Measurements from ENCODE around the gene HOXB6. TPM values are rescaled to one million over a fixed set of nuclear protein-coding genes. Genes with fewer than 3 reads are reported as not detected.
A peak's percentile ranks its signal among the peaks of the same experiment; 100 is the strongest.

HOXB6 gene
- total and polyA plus RNA-seq, 4 donors = 0.17 to 1.1 (median 0.46) TPM

DNA sequence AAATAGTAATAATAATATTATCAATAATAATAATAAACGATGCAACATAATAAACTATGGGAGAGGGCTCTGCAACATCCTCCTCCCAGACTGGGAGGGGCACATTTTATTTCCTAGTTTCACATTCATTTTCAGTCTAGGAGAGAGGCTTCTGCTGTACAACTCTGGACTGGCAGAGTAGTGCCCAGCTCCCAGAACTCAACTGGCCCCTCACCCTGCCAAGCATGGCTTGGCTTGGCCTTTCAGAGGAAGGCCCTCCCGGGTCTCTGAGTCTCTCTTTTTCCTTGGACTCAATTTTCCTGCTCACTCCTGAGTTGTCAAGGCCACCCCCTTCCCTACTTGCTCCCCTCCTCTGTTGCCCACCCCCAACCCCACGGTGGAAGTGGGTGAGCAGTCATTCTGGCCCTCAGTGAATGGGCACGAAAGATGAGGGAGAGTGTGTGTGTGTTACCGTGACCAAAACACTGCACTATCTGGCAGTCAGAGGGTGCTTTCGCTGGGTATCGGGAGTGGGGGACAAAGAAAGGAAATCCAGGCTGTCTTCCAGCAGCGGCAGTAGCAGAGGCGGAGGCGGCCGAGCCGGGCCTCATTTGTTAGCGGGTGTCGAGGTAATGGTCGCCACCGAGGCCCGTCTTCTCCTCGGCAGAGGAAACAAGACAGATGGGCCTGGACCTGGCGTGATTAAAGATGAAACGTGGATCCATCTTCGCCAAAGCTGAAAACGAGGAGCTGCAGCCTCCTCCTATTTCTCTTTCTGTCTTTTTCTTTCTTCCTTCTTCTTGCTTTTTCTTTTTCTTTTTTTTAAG lies 28.9 kb downstream of the HOXB6 start:
- no peak overlapping the region for H3K9ac ChIP-seq (ENCODE audit: low read depth in 1 of 2, low read length in 2 of 2)
- WGBS = 20% methylated on average over 22 of the region's 22 CpGs

More for the DNA sequence above, 28.9 kb downstream of the HOXB6 start:
- TF ChIP-seq ZBTB33 (IDR thresholded peaks at IDR 0.05) (no peak), EGR1 (IDR thresholded peaks at IDR 0.05; ENCODE audit: low read depth in 2 of 2) (no peak), JUND (IDR thresholded peaks at IDR 0.05) (no peak), FOXA1 (IDR thresholded peaks at IDR 0.05) (no peak), GABPA (IDR thresholded peaks at IDR 0.05 in 1 of 2, conservative IDR thresholded peaks at IDR 0.05 in 1 of 2) (no peak), FOXA2 (IDR thresholded peaks at IDR 0.05) (no peak), HNF4A (conservative IDR thresholded peaks at IDR 0.05) (no peak), NR2F2 (IDR thresholded peaks at IDR 0.05) (no peak), RAD21 (IDR thresholded peaks at IDR 0.05) (no peak), SP1 (IDR thresholded peaks at IDR 0.05) (no peak), TAF1 (conservative IDR thresholded peaks at IDR 0.05) (no peak), RXRA (IDR thresholded peaks at IDR 0.05) (no peak), YY1 (IDR thresholded peaks at IDR 0.05) (no peak), HNF4G (IDR thresholded peaks at IDR 0.05) (no peak), ATF3 (IDR thresholded peaks at IDR 0.05) (no peak)
- TF ChIP-seq, protein P1, sequence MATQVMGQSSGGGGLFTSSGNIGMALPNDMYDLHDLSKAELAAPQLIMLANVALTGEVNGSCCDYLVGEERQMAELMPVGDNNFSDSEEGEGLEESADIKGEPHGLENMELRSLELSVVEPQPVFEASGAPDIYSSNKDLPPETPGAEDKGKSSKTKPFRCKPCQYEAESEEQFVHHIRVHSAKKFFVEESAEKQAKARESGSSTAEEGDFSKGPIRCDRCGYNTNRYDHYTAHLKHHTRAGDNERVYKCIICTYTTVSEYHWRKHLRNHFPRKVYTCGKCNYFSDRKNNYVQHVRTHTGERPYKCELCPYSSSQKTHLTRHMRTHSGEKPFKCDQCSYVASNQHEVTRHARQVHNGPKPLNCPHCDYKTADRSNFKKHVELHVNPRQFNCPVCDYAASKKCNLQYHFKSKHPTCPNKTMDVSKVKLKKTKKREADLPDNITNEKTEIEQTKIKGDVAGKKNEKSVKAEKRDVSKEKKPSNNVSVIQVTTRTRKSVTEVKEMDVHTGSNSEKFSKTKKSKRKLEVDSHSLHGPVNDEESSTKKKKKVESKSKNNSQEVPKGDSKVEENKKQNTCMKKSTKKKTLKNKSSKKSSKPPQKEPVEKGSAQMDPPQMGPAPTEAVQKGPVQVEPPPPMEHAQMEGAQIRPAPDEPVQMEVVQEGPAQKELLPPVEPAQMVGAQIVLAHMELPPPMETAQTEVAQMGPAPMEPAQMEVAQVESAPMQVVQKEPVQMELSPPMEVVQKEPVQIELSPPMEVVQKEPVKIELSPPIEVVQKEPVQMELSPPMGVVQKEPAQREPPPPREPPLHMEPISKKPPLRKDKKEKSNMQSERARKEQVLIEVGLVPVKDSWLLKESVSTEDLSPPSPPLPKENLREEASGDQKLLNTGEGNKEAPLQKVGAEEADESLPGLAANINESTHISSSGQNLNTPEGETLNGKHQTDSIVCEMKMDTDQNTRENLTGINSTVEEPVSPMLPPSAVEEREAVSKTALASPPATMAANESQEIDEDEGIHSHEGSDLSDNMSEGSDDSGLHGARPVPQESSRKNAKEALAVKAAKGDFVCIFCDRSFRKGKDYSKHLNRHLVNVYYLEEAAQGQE (IDR thresholded peaks at IDR 0.05) = no peak
- TF ChIP-seq, protein P2, sequence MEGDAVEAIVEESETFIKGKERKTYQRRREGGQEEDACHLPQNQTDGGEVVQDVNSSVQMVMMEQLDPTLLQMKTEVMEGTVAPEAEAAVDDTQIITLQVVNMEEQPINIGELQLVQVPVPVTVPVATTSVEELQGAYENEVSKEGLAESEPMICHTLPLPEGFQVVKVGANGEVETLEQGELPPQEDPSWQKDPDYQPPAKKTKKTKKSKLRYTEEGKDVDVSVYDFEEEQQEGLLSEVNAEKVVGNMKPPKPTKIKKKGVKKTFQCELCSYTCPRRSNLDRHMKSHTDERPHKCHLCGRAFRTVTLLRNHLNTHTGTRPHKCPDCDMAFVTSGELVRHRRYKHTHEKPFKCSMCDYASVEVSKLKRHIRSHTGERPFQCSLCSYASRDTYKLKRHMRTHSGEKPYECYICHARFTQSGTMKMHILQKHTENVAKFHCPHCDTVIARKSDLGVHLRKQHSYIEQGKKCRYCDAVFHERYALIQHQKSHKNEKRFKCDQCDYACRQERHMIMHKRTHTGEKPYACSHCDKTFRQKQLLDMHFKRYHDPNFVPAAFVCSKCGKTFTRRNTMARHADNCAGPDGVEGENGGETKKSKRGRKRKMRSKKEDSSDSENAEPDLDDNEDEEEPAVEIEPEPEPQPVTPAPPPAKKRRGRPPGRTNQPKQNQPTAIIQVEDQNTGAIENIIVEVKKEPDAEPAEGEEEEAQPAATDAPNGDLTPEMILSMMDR (IDR thresholded peaks at IDR 0.05; ENCODE audit: low read depth, low read length, missing input control) = no peak
- TF ChIP-seq, protein P3, sequence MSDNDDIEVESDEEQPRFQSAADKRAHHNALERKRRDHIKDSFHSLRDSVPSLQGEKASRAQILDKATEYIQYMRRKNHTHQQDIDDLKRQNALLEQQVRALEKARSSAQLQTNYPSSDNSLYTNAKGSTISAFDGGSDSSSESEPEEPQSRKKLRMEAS (IDR thresholded peaks at IDR 0.05) = no peak
- H3K4me1 ChIP-seq (ENCODE audit: control insufficient read depth in 4 of 4, insufficient read depth in 4 of 4, low read length in 3 of 4) = peaks cover 0 to 3% (median 0%) of the 10 kb centered on the region in 4 donors
- no peaks in the 10 kb centered on the region for H3K36me3 ChIP-seq (ENCODE audit: control insufficient read depth in 4 of 4, insufficient read depth in 3 of 4, low read depth in 1 of 4, low read length in 3 of 4)
- peaks cover 0 to 18% (median 7%) of the 10 kb centered on the region in 4 donors for H3K27me3 ChIP-seq (ENCODE audit: control insufficient read depth in 4 of 4, insufficient read depth in 4 of 4, low read length in 3 of 4)
- no peaks in the 10 kb centered on the region for H3K9me3 ChIP-seq (ENCODE audit: control insufficient read depth in 4 of 4, low read length in 3 of 4)
- peak overlapping the region; percentile 22 to 70 for H3K27ac ChIP-seq (ENCODE audit: low read depth in 1 of 2, low read length in 2 of 2)
- DNase-seq (ENCODE audit: low spot score) = no peak
- H3K4me3 ChIP-seq (ENCODE audit: low read depth in 1 of 3, low read length in 3 of 3) = peak overlapping the region in 1 of 3 donors; percentile 46
